Stimulated activated CD8-positive, alpha-beta memory T cell treated with anti-CD3 and anti-CD28 coated beads, Interleukin-2, amount 100 ng/mL, for 48 hours (primary cell): ENCODE results near the gene DENND5B.
A peak's percentile ranks its signal among the peaks of the same experiment; 100 is the strongest.
"Not testable (repeated sequence)": the region's sequence is repeated elsewhere in the genome, so short reads cannot be mapped to it uniquely, and the experiment has no call there.

ENCODE experiments used
- DNase-seq, 2 donors: peaks; one replicate each; pipeline ENCODE4 v3.0.0-alpha.2; 2020; ENCODE audit warnings: low read depth in 2 of 2

The DENND5B gene

GRCh38 chr12:31591380-31591901 is 505 bp upstream of the DENND5B start:
- DNase-seq = no peak

- DNase-seq = peak in 1 of 2 donors; percentile 24
Observed at GRCh38 chr12:31589904-31590641, 863 bp downstream of the DENND5B start.

GRCh38 chr12:31589598-31589903 is 1.4 kb downstream of the DENND5B start:
- DNase-seq = peak in 1 of 2 donors; percentile 27

GRCh38 chr12:31588976-31589375 is 2.0 kb downstream of the DENND5B start:
- no peak for DNase-seq

GRCh38 chr12:31586728-31587127 is 4.2 kb downstream of the DENND5B start:
- DNase-seq = no peak

GRCh38 chr12:31585895-31586294 is 5.0 kb downstream of the DENND5B start:
- no peak for DNase-seq

- no peak for DNase-seq
Observed at GRCh38 chr12:31585271-31585670, 5.7 kb downstream of the DENND5B start.

- no peak for DNase-seq
Observed at GRCh38 chr12:31584782-31585181, 6.2 kb downstream of the DENND5B start.

- DNase-seq = no peak
Observed at GRCh38 chr12:31583878-31584277, 7.1 kb downstream of the DENND5B start.

GRCh38 chr12:31582155-31582554 is 8.8 kb downstream of the DENND5B start:
- no peak for DNase-seq

- DNase-seq = no peak
Observed at GRCh38 chr12:31578632-31579031, 12.3 kb downstream of the DENND5B start.

GRCh38 chr12:31574803-31575575 is 15.9 kb downstream of the DENND5B start:
- DNase-seq = no peak

- DNase-seq = not testable (repeated sequence)
Observed at GRCh38 chr12:31574367-31574766, 16.6 kb downstream of the DENND5B start.

- no peak for DNase-seq
Observed at GRCh38 chr12:31572900-31573600, 17.9 kb downstream of the DENND5B start.

GRCh38 chr12:31570880-31571279 is 20.1 kb downstream of the DENND5B start:
- DNase-seq = no peak

- not testable (repeated sequence) for DNase-seq
Observed at GRCh38 chr12:31569517-31569916, 21.4 kb downstream of the DENND5B start.

GRCh38 chr12:31568498-31568897 is 22.4 kb downstream of the DENND5B start:
- no peak for DNase-seq

- no peak for DNase-seq
Observed at GRCh38 chr12:31567029-31567428, 23.9 kb downstream of the DENND5B start.

GRCh38 chr12:31566547-31566946 is 24.4 kb downstream of the DENND5B start:
- no peak for DNase-seq

- no peak for DNase-seq
Observed at GRCh38 chr12:31562594-31563328, 28.2 kb downstream of the DENND5B start.

GRCh38 chr12:31560516-31560915 is 30.4 kb downstream of the DENND5B start:
- no peak for DNase-seq

- no peak for DNase-seq
Observed at GRCh38 chr12:31558521-31558920, 32.4 kb downstream of the DENND5B start.
